DND-41 (cell line): ENCODE results near the gene GALNTL6.

Experiments used
- ATAC-seq: fragments of 200-7000 bp; cut with Tn5 transposase; 3 replicates; pipeline ENCODE4 v1.9.1; 2021; ENCODE audit warnings: low read depth; ENCODE audit not compliant: insufficient read depth
- DNase-seq: peaks from one replicate; pipeline ENCODE4 v3.0.0-alpha.2; 2020
- H2AFZ ChIP-seq: 2 replicates; pipeline ENCODE4 v1.6.0; 2012; ENCODE audit warnings: low read depth, low read length
- H3K27ac ChIP-seq: 2 replicates; pipeline ENCODE4 v1.5.1; 2012; ENCODE audit warnings: low read length, inconsistent platforms
- H3K27me3 ChIP-seq: fragments of 200-600 bp; sonication (generic); 2 replicates; pipeline ENCODE4 v1.6.0; 2012; ENCODE audit warnings: low read length, mild to moderate bottlenecking, inconsistent platforms; ENCODE audit not compliant: insufficient read depth, poor library complexity
- H3K36me3 ChIP-seq: 2 replicates; pipeline ENCODE4 v1.5.1; 2012; ENCODE audit warnings: low read length, inconsistent platforms; ENCODE audit not compliant: insufficient read depth
- H3K4me1 ChIP-seq: 2 replicates; pipeline ENCODE4 v1.5.1; 2012; ENCODE audit warnings: mild to moderate bottlenecking, low read length; ENCODE audit not compliant: insufficient read depth
- H3K4me2 ChIP-seq: 2 replicates; pipeline ENCODE4 v1.6.0; 2012; ENCODE audit warnings: mild to moderate bottlenecking, moderate library complexity, low read length, inconsistent platforms; ENCODE audit not compliant: insufficient read depth
- H3K4me3 ChIP-seq, 2 experiments: fragments of 200-600 bp in 1 of 2; shearing (Covaris generic) in 1 of 2; 2 replicates each; pipeline ENCODE4 v1.5.1; 2012 to 2016; ENCODE audit warnings: inconsistent platforms in 2 of 2, low read length in 2 of 2, mild to moderate bottlenecking in 2 of 2, low read depth in 1 of 2, moderate library complexity in 1 of 2
- H3K79me2 ChIP-seq: 2 replicates; pipeline ENCODE4 v1.6.0; 2012; ENCODE audit warnings: low read length, inconsistent platforms; ENCODE audit not compliant: insufficient read depth
- H3K9ac ChIP-seq: 2 replicates; pipeline ENCODE4 v1.6.0; 2012; ENCODE audit warnings: low read depth, mild to moderate bottlenecking, inconsistent platforms, low read length, moderate library complexity
- H3K9me3 ChIP-seq: 2 replicates; pipeline ENCODE4 v1.5.1; 2012; ENCODE audit warnings: low read length, moderate library complexity, mild to moderate bottlenecking, inconsistent platforms; ENCODE audit not compliant: insufficient read depth, severe bottlenecking
- H4K20me1 ChIP-seq: 2 replicates; pipeline ENCODE4 v1.6.0; 2012; ENCODE audit warnings: low read length; ENCODE audit not compliant: insufficient read depth
- EZH2 ChIP-seq: IDR thresholded peaks from 3 replicates; pipeline ENCODE4 v1.6.1; 2012; ENCODE audit warnings: borderline replicate concordance, low read depth, mild to moderate bottlenecking, moderate library complexity, low read length, inconsistent platforms; ENCODE audit not compliant: severe bottlenecking
- TF ChIP-seq, protein P1 (sequence below): IDR thresholded peaks from 2 replicates; pipeline ENCODE4 v1.5.1; 2012; ENCODE audit warnings: borderline replicate concordance, low read length, moderate library complexity, mild to moderate bottlenecking; ENCODE audit not compliant: poor library complexity, severe bottlenecking; ENCODE audit errors: extremely low read depth

The GALNTL6 gene

DNA sequence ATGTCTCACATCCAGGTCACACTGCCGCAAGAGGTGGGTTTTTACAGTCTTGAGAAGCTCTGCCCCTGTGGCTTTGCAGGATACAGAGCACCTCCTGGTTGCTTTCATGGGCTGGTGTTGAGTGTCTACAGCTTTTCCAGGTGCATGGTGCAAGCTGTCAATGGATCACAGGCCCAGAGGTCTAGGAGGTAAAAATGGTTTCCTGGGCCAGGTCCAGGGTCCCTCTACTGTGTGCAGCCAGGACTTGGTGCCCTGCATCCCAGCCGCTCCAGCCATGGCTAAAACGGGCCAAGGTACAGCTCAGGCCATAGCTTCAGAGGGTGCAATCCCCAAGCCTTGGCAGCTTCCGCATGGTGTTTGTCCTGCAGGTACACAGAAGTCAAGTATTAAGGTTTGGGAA, 921.4 kb downstream of the GALNTL6 start:
- H3K27me3 ChIP-seq: no peaks in the 10 kb centered on the region
- H3K9ac ChIP-seq: no peak overlapping the region
- no peak overlapping the region for H3K27ac ChIP-seq
- no peak for TF ChIP-seq EZH2
- TF ChIP-seq, protein P1, sequence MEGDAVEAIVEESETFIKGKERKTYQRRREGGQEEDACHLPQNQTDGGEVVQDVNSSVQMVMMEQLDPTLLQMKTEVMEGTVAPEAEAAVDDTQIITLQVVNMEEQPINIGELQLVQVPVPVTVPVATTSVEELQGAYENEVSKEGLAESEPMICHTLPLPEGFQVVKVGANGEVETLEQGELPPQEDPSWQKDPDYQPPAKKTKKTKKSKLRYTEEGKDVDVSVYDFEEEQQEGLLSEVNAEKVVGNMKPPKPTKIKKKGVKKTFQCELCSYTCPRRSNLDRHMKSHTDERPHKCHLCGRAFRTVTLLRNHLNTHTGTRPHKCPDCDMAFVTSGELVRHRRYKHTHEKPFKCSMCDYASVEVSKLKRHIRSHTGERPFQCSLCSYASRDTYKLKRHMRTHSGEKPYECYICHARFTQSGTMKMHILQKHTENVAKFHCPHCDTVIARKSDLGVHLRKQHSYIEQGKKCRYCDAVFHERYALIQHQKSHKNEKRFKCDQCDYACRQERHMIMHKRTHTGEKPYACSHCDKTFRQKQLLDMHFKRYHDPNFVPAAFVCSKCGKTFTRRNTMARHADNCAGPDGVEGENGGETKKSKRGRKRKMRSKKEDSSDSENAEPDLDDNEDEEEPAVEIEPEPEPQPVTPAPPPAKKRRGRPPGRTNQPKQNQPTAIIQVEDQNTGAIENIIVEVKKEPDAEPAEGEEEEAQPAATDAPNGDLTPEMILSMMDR: no peak
- no peak overlapping the region for H2AFZ ChIP-seq
- ATAC-seq: no peak
- H4K20me1 ChIP-seq: no peaks in the 10 kb centered on the region
- H3K4me3 ChIP-seq: no peak overlapping the region
- no peaks in the 10 kb centered on the region for H3K36me3 ChIP-seq
- no peak overlapping the region for H3K4me2 ChIP-seq
- H3K4me1 ChIP-seq: no peaks in the 10 kb centered on the region
- DNase-seq: no peak
- peaks cover 10% of the 10 kb centered on the region for H3K9me3 ChIP-seq
- H3K79me2 ChIP-seq: no peaks in the 10 kb centered on the region

DNA sequence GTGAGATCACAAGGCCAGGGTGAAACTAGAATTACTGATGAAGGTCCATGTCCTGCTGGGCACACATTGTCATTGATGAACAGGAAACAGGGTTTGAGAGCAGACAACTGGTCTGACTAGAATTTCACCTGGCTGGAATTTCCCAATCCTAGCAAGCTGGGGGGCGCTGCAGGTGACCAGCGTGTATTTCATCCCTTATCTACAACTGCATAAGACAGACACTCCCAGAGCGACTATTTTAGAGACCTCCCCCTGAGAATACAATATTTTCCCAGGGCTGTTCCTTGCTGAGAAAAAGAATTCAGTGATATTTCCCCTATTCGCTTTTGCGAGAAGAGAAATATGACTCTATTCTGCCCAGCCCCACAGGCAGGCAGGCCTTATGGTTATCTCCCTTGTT, 922.8 kb downstream of the GALNTL6 start:
- no peaks in the 10 kb centered on the region for H4K20me1 ChIP-seq
- no peak overlapping the region for H2AFZ ChIP-seq
- TF ChIP-seq, protein P1: no peak
- no peak for TF ChIP-seq EZH2
- H3K79me2 ChIP-seq: no peaks in the 10 kb centered on the region
- H3K9ac ChIP-seq: no peak overlapping the region
- H3K27ac ChIP-seq: no peak overlapping the region
- no peaks in the 10 kb centered on the region for H3K36me3 ChIP-seq
- DNase-seq (no peak), ATAC-seq (no peak)
- H3K4me3 ChIP-seq: no peak overlapping the region
- peaks cover 10% of the 10 kb centered on the region for H3K9me3 ChIP-seq
- no peak overlapping the region for H3K4me2 ChIP-seq
- H3K27me3 ChIP-seq: no peaks in the 10 kb centered on the region
- H3K4me1 ChIP-seq: no peaks in the 10 kb centered on the region

GRCh38 chr4:172740434-172740833, 927.2 kb downstream of the GALNTL6 start:
- no peaks in the 10 kb centered on the region for H4K20me1 ChIP-seq
- no peaks in the 10 kb centered on the region for H3K79me2 ChIP-seq
- no peak overlapping the region for H3K4me3 ChIP-seq
- no peak overlapping the region for H3K4me2 ChIP-seq
- peaks cover 3% of the 10 kb centered on the region for H3K9me3 ChIP-seq
- ATAC-seq: no peak
- DNase-seq: no peak
- H3K9ac ChIP-seq: no peak overlapping the region
- H3K27me3 ChIP-seq: no peaks in the 10 kb centered on the region
- H3K27ac ChIP-seq: no peak overlapping the region
- H3K36me3 ChIP-seq: no peaks in the 10 kb centered on the region
- no peak for TF ChIP-seq EZH2
- TF ChIP-seq, protein P1: no peak
- H2AFZ ChIP-seq: no peak overlapping the region
- H3K4me1 ChIP-seq: no peaks in the 10 kb centered on the region

DNA sequence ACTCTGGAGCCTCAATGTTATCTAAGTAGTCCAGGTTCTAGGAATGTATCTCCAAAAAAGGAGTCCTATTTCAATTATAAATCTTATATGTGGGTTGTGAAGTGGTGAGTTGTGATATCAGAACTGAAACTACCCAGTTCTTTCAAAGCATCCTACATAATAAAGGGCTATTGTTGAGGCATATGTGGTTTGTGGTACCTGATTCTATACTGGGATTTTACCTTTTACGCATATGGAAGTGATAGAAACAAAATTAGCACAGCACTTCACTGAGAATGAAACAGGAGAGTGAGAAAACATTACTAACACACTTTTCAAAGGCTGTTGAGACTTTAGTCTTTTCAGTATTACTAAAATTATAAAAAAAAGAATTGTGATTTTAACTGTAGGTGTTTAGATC, 937.7 kb downstream of the GALNTL6 start:
- Histone ChIP-seq H3K4me1 (no peaks in the 10 kb centered on the region), H3K27ac (no peak overlapping the region), H4K20me1 (no peaks in the 10 kb centered on the region), H3K4me2 (no peak overlapping the region), H3K4me3 (no peak overlapping the region), H3K27me3 (no peaks in the 10 kb centered on the region), H2AFZ (no peak overlapping the region), H3K36me3 (no peaks in the 10 kb centered on the region), H3K9me3 (no peaks in the 10 kb centered on the region), H3K79me2 (no peaks in the 10 kb centered on the region), H3K9ac (no peak overlapping the region)
- ATAC-seq (no peak), DNase-seq (no peak)
- TF ChIP-seq EZH2: no peak
- TF ChIP-seq, protein P1: no peak
